Pulmonary artery endothelial cell (primary cell): Measurements from ENCODE around the gene RSPH1. TPM values are rescaled to one million over a fixed set of nuclear protein-coding genes. Genes with fewer than 3 reads are reported as not detected.

ENCODE experiments used
- DNase-seq: peaks from one replicate; pipeline ENCODE4 v3.0.0-alpha.2; 2011; ENCODE audit warnings: low read depth, low spot score
- total RNA-seq: library from RNA; depleted of rRNA; stranded (reverse); fragments of >200 nt; gene quantifications from 2 replicates; pipeline ENCODE4 v1.2.3, GENCODE V29; 2014

The RSPH1 gene
- total RNA-seq, 1 donor from 2014 or later: 0.07 TPM

- DNase-seq: no peak
Measured at GRCh38 chr21:42467140-42467983, 28.7 kb downstream of the RSPH1 start.

GRCh38 chr21:42466700-42467099 is 29.3 kb downstream of the RSPH1 start:
- DNase-seq: no peak

GRCh38 chr21:42465803-42466127 is 30.3 kb downstream of the RSPH1 start:
- no peak for DNase-seq

- DNase-seq: no peak
Measured at GRCh38 chr21:42465008-42465802, 30.8 kb downstream of the RSPH1 start.

- peak; percentile 30 for DNase-seq
Measured at GRCh38 chr21:42463861-42464515, 32.0 kb downstream of the RSPH1 start.

GRCh38 chr21:42461881-42462877 is 33.8 kb downstream of the RSPH1 start:
- DNase-seq: no peak

GRCh38 chr21:42461185-42461520 is 34.9 kb downstream of the RSPH1 start:
- DNase-seq: no peak

GRCh38 chr21:42460391-42461184 is 35.4 kb downstream of the RSPH1 start:
- DNase-seq: no peak

GRCh38 chr21:42459546-42460215 is 36.3 kb downstream of the RSPH1 start:
- no peak for DNase-seq

GRCh38 chr21:42459082-42459460 is 37.0 kb downstream of the RSPH1 start:
- DNase-seq: no peak

- no peak for DNase-seq
Measured at GRCh38 chr21:42456457-42456856, 39.6 kb downstream of the RSPH1 start.

- no peak for DNase-seq
Measured at GRCh38 chr21:42455754-42456440, 40.1 kb downstream of the RSPH1 start.

GRCh38 chr21:42455196-42455595 is 40.8 kb downstream of the RSPH1 start:
- DNase-seq: no peak

- DNase-seq: no peak
Measured at GRCh38 chr21:42454786-42455185, 41.2 kb downstream of the RSPH1 start.

GRCh38 chr21:42453986-42454570 is 41.9 kb downstream of the RSPH1 start:
- no peak for DNase-seq

- no peak for DNase-seq
Measured at GRCh38 chr21:42453224-42453985, 42.6 kb downstream of the RSPH1 start.

- DNase-seq: no peak
Measured at GRCh38 chr21:42452401-42453223, 43.4 kb downstream of the RSPH1 start.
